HepG2 (cell line): ENCODE results near the gene SCAPER.

Source experiments
- EP300 ChIP-seq, 3 experiments: sonication (generic) in 1 of 3; formaldehyde crosslinking in 1 of 3; IDR thresholded peaks; 2 replicates each; pipeline versions ENCODE4 v1.5.1 to v1.6.1; 2011 to 2020; ENCODE audit warnings: low read depth in 2 of 3, low read length in 2 of 3, borderline replicate concordance in 1 of 3, improper control_type of control experiment in 1 of 3, mild to moderate bottlenecking in 1 of 3, missing genetic modification reagents in 1 of 3, moderate library complexity in 1 of 3
- KDM1A ChIP-seq: IDR thresholded peaks from 2 replicates; pipeline ENCODE4 v1.6.1; 2016; ENCODE audit warnings: missing compliant biosample characterization
- KMT2B ChIP-seq: IDR thresholded peaks from 2 replicates; pipeline ENCODE4 v1.6.1; 2016; ENCODE audit warnings: missing genetic modification reagents, missing compliant biosample characterization
- POLR2AphosphoS5 ChIP-seq: IDR thresholded peaks from 2 replicates; pipeline ENCODE4 v1.6.1; 2012; ENCODE audit warnings: low read depth, low read length
- SOX6 ChIP-seq, 2 experiments: fragments of 450-650 bp in 1 of 2; sonication (generic) in 1 of 2; formaldehyde crosslinking in 1 of 2; IDR thresholded peaks; 2 replicates each; pipeline versions ENCODE4 v1.4.0 to v1.6.1; 2017 to 2020; ENCODE audit warnings: antibody characterized with exemption in 1 of 2, mild to moderate bottlenecking in 1 of 2, missing genetic modification reagents in 1 of 2
- ZNF160 ChIP-seq: sonication (generic); formaldehyde crosslinking; IDR thresholded peaks from 2 replicates; pipeline ENCODE4 v1.8.0; 2022; ENCODE audit warnings: mild to moderate bottlenecking, inconsistent platforms, missing genetic modification reagents
- ZNF274 ChIP-seq: sonication (generic); formaldehyde crosslinking; IDR thresholded peaks from 2 replicates; pipeline ENCODE4 v1.5.1; 2020; ENCODE audit warnings: mild to moderate bottlenecking, missing genetic modification reagents
- ZNF296 ChIP-seq: sonication (generic); formaldehyde crosslinking; conservative IDR thresholded peaks from 2 replicates; pipeline ENCODE4 v1.5.0; 2020; ENCODE audit warnings: mild to moderate bottlenecking, missing genetic modification reagents
- TF ChIP-seq, protein P1 (sequence below): sonication (generic); formaldehyde crosslinking; IDR thresholded peaks from 2 replicates; pipeline ENCODE4 v1.5.0; 2020; ENCODE audit warnings: mild to moderate bottlenecking, missing genetic modification reagents, moderate library complexity

DNA sequence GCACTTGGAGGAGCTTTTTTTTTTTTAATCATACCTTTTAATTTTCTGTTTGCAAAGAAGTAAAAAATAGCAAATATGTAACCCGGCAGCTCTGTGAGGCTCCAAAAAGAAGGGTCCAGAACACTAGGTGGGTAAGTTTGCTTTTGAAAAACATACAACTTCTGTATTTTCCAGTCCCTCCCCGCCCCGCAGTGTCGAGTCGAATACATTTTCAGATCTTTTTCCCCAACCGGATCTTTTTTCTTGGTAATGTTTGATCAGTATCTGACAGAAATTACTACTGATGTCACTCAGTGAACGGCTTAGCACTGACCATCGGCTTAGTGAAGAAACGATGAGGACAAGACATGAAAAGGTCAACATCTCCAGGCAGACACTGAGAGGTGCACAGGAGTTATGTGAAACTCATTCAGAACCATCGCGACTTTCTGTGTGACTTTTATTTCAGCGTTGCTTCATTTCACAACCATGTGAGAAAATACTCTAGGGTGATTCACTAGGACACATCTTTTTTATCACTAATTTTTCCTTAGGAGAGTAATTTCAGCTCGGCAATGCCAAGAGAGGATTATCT is 557.6 kb downstream of the SCAPER start:
- TF ChIP-seq, protein P1, sequence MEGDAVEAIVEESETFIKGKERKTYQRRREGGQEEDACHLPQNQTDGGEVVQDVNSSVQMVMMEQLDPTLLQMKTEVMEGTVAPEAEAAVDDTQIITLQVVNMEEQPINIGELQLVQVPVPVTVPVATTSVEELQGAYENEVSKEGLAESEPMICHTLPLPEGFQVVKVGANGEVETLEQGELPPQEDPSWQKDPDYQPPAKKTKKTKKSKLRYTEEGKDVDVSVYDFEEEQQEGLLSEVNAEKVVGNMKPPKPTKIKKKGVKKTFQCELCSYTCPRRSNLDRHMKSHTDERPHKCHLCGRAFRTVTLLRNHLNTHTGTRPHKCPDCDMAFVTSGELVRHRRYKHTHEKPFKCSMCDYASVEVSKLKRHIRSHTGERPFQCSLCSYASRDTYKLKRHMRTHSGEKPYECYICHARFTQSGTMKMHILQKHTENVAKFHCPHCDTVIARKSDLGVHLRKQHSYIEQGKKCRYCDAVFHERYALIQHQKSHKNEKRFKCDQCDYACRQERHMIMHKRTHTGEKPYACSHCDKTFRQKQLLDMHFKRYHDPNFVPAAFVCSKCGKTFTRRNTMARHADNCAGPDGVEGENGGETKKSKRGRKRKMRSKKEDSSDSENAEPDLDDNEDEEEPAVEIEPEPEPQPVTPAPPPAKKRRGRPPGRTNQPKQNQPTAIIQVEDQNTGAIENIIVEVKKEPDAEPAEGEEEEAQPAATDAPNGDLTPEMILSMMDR, result no peak
- TF ChIP-seq EP300 (IDR thresholded peaks at IDR 0.05; ENCODE audit: low read depth in 2 of 2, low read length in 2 of 2), result no peak
- TF ChIP-seq EP300 (CRISPR knock-in tag; IDR thresholded peaks at IDR 0.05; ENCODE audit: borderline replicate concordance), result no peak
- TF ChIP-seq POLR2AphosphoS5, result no peak
- no peak for TF ChIP-seq KDM1A (CRISPR knock-in tag)
- no peak for TF ChIP-seq KMT2B
- TF ChIP-seq ZNF160 (CRISPR knock-in tag), result no peak
- no peak for TF ChIP-seq ZNF296 (CRISPR knock-in tag)
- no peak for TF ChIP-seq SOX6 (IDR thresholded peaks at IDR 0.05)
- no peak for TF ChIP-seq SOX6 (CRISPR knock-in tag; IDR thresholded peaks at IDR 0.05)
- no peak for TF ChIP-seq ZNF274 (CRISPR knock-in tag)
